H1 (cell line): ENCODE measurements around the gene LAT. TPM values are rescaled to one million over a fixed set of nuclear protein-coding genes. Genes with fewer than 3 reads are reported as not detected.
A peak's percentile ranks its signal among the peaks of the same experiment; 100 is the strongest.

Experiments
- CTCF ChIA-PET: fragments of 300-600 bp; sonication (Branson Sonifier 250); formaldehyde crosslinking; loops from one replicate; lab custom pipeline; 2021; ENCODE audit not compliant: partially characterized antibody; lab: Charles Lee
- POLR2A ChIA-PET: fragments of 300-600 bp; sonication (Branson Sonifier 250); formaldehyde crosslinking; loops from one replicate; lab custom pipeline; 2021; ENCODE audit warnings: inconsistent platforms; ENCODE audit not compliant: partially characterized antibody; lab: Charles Lee
- DNase-seq, 2 experiments: peaks; one replicate each; pipeline versions ENCODE4 v3.0.0 to v3.0.0-alpha.2; 2010 to 2022; ENCODE audit warnings: low spot score in 2 of 2, low read depth in 1 of 2, mixed read lengths in 1 of 2
- FAIRE-seq: peaks from 2 replicates; lab custom pipeline; 2011; peaks lifted over from hg19 to GRCh38; lab: Jason Lieb, UNC
- H2AFZ ChIP-seq: 2 replicates; pipeline ENCODE4 v1.8.1; 2012; ENCODE audit warnings: low read length, inconsistent platforms
- H2AK5ac ChIP-seq: 2 replicates; pipeline ENCODE4 v1.6.1; 2013; ENCODE audit warnings: low read depth, low read length
- H2BK120ac ChIP-seq: replicated peaks from 2 replicates; pipeline ENCODE3; 2013; ENCODE audit warnings: low read depth, low read length, inconsistent platforms
- H2BK12ac ChIP-seq: 2 replicates; pipeline ENCODE4 v1.6.1; 2013; ENCODE audit warnings: low read depth, low read length
- H2BK15ac ChIP-seq: 2 replicates; pipeline ENCODE4 v1.6.1; 2013; ENCODE audit warnings: low read length
- H2BK20ac ChIP-seq: 2 replicates; pipeline ENCODE4 v1.6.1; 2013; ENCODE audit warnings: low read length
- H2BK5ac ChIP-seq: 2 replicates; pipeline ENCODE4 v1.6.1; 2013; ENCODE audit warnings: low read depth, low read length
- H3K14ac ChIP-seq: 2 replicates; pipeline ENCODE4 v1.6.1; 2013; ENCODE audit warnings: inconsistent platforms; ENCODE audit not compliant: insufficient read length
- H3K18ac ChIP-seq: 2 replicates; pipeline ENCODE4 v1.6.1; 2013; ENCODE audit warnings: low read length; ENCODE audit errors: extremely low read depth
- H3K23ac ChIP-seq: 2 replicates; pipeline ENCODE4 v1.6.1; 2013; ENCODE audit warnings: inconsistent platforms; ENCODE audit not compliant: insufficient read length
- H3K23me2 ChIP-seq: 2 replicates; pipeline ENCODE4 v1.6.1; 2013; ENCODE audit warnings: low read depth, low read length
- H3K27ac ChIP-seq: 2 replicates; pipeline ENCODE4 v1.6.1; 2011; ENCODE audit warnings: low read depth, low read length, inconsistent platforms
- H3K27me3 ChIP-seq, 4 experiments: replicated peaks in 1 of 4; 1 replicate in 1 of 4; 2 replicates in 3 of 4; pipeline versions ENCODE4 v1.6.1 to v1.8.1; 2011 to 2013; ENCODE audit warnings: low read length in 3 of 4, mild to moderate bottlenecking in 3 of 4, inconsistent platforms in 2 of 4, mixed read lengths in 2 of 4, moderate library complexity in 1 of 4; ENCODE audit not compliant: control insufficient read depth in 3 of 4, insufficient read depth in 3 of 4; ENCODE audit errors: extremely low read depth in 1 of 4
- H3K36me3 ChIP-seq, 4 experiments: 2 replicates each; pipeline versions ENCODE4 v1.6.1 to v1.8.1; 2011 to 2013; ENCODE audit warnings: mild to moderate bottlenecking in 4 of 4, low read length in 3 of 4, moderate library complexity in 2 of 4, control low read depth in 1 of 4, inconsistent platforms in 1 of 4; ENCODE audit not compliant: insufficient read depth in 4 of 4, control insufficient read depth in 2 of 4
- H3K4ac ChIP-seq: replicated peaks from 2 replicates; pipeline ENCODE3; 2013; ENCODE audit warnings: low read length, low read depth, mixed read lengths, inconsistent platforms; ENCODE audit not compliant: insufficient read length
- H3K4me1 ChIP-seq, 4 experiments: replicated peaks in 1 of 4; 1 replicate in 1 of 4; 2 replicates in 3 of 4; pipeline versions ENCODE4 v1.6.1 to v1.8.1; 2011 to 2013; ENCODE audit warnings: low read length in 3 of 4, inconsistent platforms in 2 of 4, mixed read lengths in 1 of 4; ENCODE audit not compliant: insufficient read depth in 4 of 4, control insufficient read depth in 3 of 4
- H3K4me2 ChIP-seq, 2 experiments: 2 replicates each; pipeline versions ENCODE4 v1.6.1 to v1.8.1; 2011 to 2013; ENCODE audit warnings: low read depth in 2 of 2, low read length in 2 of 2, control low read depth in 1 of 2, inconsistent platforms in 1 of 2, mild to moderate bottlenecking in 1 of 2; ENCODE audit not compliant: insufficient read depth in 1 of 2
- H3K4me3 ChIP-seq, 4 experiments: fragments of 200-600, 300-600 bp in 1 of 4; sonication (generic), shearing (Covaris generic), sonication (Bioruptor Twin) in 1 of 4; 2 replicates each; pipeline versions ENCODE4 v1.5.1 to v1.8.1; 2011 to 2016; ENCODE audit warnings: low read length in 4 of 4, low read depth in 3 of 4, control low read depth in 2 of 4, inconsistent platforms in 2 of 4, mild to moderate bottlenecking in 2 of 4, mixed read lengths in 1 of 4, moderate library complexity in 1 of 4; ENCODE audit not compliant: insufficient read depth in 2 of 4; ENCODE audit errors: extremely low read depth in 1 of 4
- H3K56ac ChIP-seq: replicated peaks from 2 replicates; pipeline ENCODE3; 2013; ENCODE audit warnings: low read depth, mild to moderate bottlenecking, mixed read lengths, low read length, inconsistent platforms; ENCODE audit not compliant: insufficient read length
- H3K79me1 ChIP-seq: 2 replicates; pipeline ENCODE4 v1.6.1; 2013; ENCODE audit warnings: low read depth, low read length, control low read depth
- H3K79me2 ChIP-seq, 2 experiments: 2 replicates each; pipeline versions ENCODE4 v1.6.1 to v1.8.1; 2012 to 2013; ENCODE audit warnings: low read length in 2 of 2, mild to moderate bottlenecking in 2 of 2, inconsistent platforms in 1 of 2; ENCODE audit not compliant: insufficient read depth in 2 of 2, control insufficient read depth in 1 of 2
- H3K9ac ChIP-seq, 4 experiments: replicated peaks in 1 of 4; 1 replicate in 1 of 4; 2 replicates in 3 of 4; pipeline versions ENCODE4 v1.6.1 to v1.8.1; 2011 to 2013; ENCODE audit warnings: low read depth in 3 of 4, low read length in 3 of 4, control low read depth in 2 of 4, mild to moderate bottlenecking in 2 of 4, moderate library complexity in 2 of 4, inconsistent platforms in 1 of 4; ENCODE audit errors: extremely low read depth in 1 of 4
- H3K9me3 ChIP-seq, 2 experiments: 2 replicates each; pipeline versions ENCODE4 v1.6.1 to v1.8.1; 2012 to 2013; ENCODE audit warnings: mild to moderate bottlenecking in 2 of 2, moderate library complexity in 2 of 2, control low read depth in 1 of 2, inconsistent platforms in 1 of 2, low read depth in 1 of 2, low read length in 1 of 2, mixed read lengths in 1 of 2; ENCODE audit not compliant: insufficient read depth in 2 of 2
- H4K20me1 ChIP-seq, 2 experiments: replicated peaks in 1 of 2; 2 replicates each; pipeline versions ENCODE3 to v1.8.1; 2011 to 2013; ENCODE audit warnings: inconsistent platforms in 2 of 2, low read length in 2 of 2, mild to moderate bottlenecking in 1 of 2; ENCODE audit not compliant: insufficient read depth in 2 of 2, control insufficient read depth in 1 of 2
- H4K5ac ChIP-seq: 2 replicates; pipeline ENCODE4 v1.6.1; 2013; ENCODE audit warnings: low read length, low read depth, mixed read lengths, inconsistent platforms; ENCODE audit not compliant: insufficient read length
- H4K8ac ChIP-seq: 2 replicates; pipeline ENCODE4 v1.8.0; 2013; ENCODE audit warnings: mild to moderate bottlenecking, moderate library complexity, low read length, inconsistent platforms; ENCODE audit not compliant: insufficient read depth; ENCODE audit errors: extremely low read depth
- H4K91ac ChIP-seq: replicated peaks from 2 replicates; pipeline ENCODE3; 2013; ENCODE audit warnings: low read length, mixed read lengths, inconsistent platforms; ENCODE audit not compliant: insufficient read length
- ASH2L ChIP-seq: fragments of 200-600, 300-600 bp; sonication (generic); IDR thresholded peaks from one replicate; pipeline ENCODE4 v1.7.1; 2017; ENCODE audit warnings: low read length
- BCL11A ChIP-seq, 2 experiments: IDR thresholded peaks; one replicate each; pipeline ENCODE4 v1.6.1; 2011; ENCODE audit warnings: low read depth in 2 of 2, low read length in 2 of 2, mild to moderate bottlenecking in 2 of 2
- BRCA1 ChIP-seq: IDR thresholded peaks from 2 replicates; pipeline ENCODE4 v1.6.1; 2012; ENCODE audit warnings: low read depth, low read length, improper control_type of control experiment
- CBX8 ChIP-seq: fragments of 300-800, 300-1000 bp; sonication (generic); IDR thresholded peaks from 2 replicates; pipeline ENCODE4 v1.7.1; 2016; ENCODE audit warnings: low read depth, low read length, borderline replicate concordance
- CHD1 ChIP-seq: IDR thresholded peaks from 2 replicates; pipeline ENCODE4 v1.6.1; 2012; ENCODE audit warnings: low read depth, low read length, improper control_type of control experiment
- CTBP2 ChIP-seq: IDR thresholded peaks from 2 replicates; pipeline ENCODE4 v1.7.0; 2011; ENCODE audit warnings: borderline replicate concordance, mild to moderate bottlenecking, moderate library complexity, mixed read lengths, low read length; ENCODE audit not compliant: insufficient read depth, insufficient read length
- KDM5A ChIP-seq: fragments of 200-600 bp; IDR thresholded peaks from 2 replicates; pipeline ENCODE4 v1.7.1; 2012; ENCODE audit warnings: mild to moderate bottlenecking, low read length, inconsistent platforms, mixed read lengths
- RAD21 ChIP-seq, 2 experiments: IDR thresholded peaks in 1 of 2; conservative IDR thresholded peaks in 1 of 2; 2 replicates each; pipeline ENCODE4 v1.6.1; 2011; ENCODE audit warnings: low read depth in 2 of 2, low read length in 2 of 2, improper control_type of control experiment in 1 of 2, inconsistent platforms in 1 of 2, mild to moderate bottlenecking in 1 of 2, moderate library complexity in 1 of 2
- SP1 ChIP-seq: IDR thresholded peaks from 2 replicates; pipeline ENCODE4 v1.6.1; 2011; ENCODE audit warnings: low read depth, low read length
- SP4 ChIP-seq: IDR thresholded peaks from 2 replicates; pipeline ENCODE4 v1.6.1; 2012; ENCODE audit warnings: low read length, inconsistent platforms
- SUZ12 ChIP-seq: fragments of 200-600 bp; sonication (generic); IDR thresholded peaks from 2 replicates; pipeline ENCODE4 v1.6.1; 2012; ENCODE audit warnings: mild to moderate bottlenecking, inconsistent platforms, low read length, moderate library complexity, mixed read lengths
- TBP ChIP-seq: IDR thresholded peaks from 2 replicates; pipeline ENCODE4 v1.6.1; 2011; ENCODE audit warnings: low read depth, low read length, improper control_type of control experiment
- WGBS, 2 experiments: shearing (Covaris generic) in 1 of 2; methylation state at CpG; one replicate each; pipeline versions ENCODE4 v1.1.6 to v1.1.7; 2013 to 2015; ENCODE audit warnings: low lambda C conversion rate in 2 of 2, mixed read lengths in 2 of 2, inconsistent platforms in 1 of 2, low coverage in 1 of 2, missing lambda C conversion rate in 1 of 2; ENCODE audit not compliant: insufficient replicate concordance in 2 of 2, insufficient coverage in 1 of 2, insufficient read length in 1 of 2; ENCODE audit errors: extremely low coverage in 1 of 2, missing lambda C conversion rate in 1 of 2; 5-methylcytosine and 5-hydroxymethylcytosine counted together
- polyA plus RNA-seq, 7 experiments: library from polyadenylated mRNA; depleted of rRNA in 3 of 7; stranded (reverse) in 5 of 7; unstranded in 2 of 7; fragments of >200 nt in 5 of 7; fragments of 200-250 nt in 2 of 7; gene quantifications; 1 replicate in 5 of 7; 2 replicates in 1 of 7; 4 replicates in 1 of 7; pipeline versions ENCODE4 v1.2.1 to v1.2.3, GENCODE V29; 2011 to 2013; ENCODE audit warnings: missing spikeins in 2 of 7, mixed read lengths in 2 of 7
- total RNA-seq: library from RNA; stranded (reverse); fragmentation: NEBNext Ultra II Directional; extraction: Animal tissue kit (Norgen Biotek cat#: 25700); gene quantifications from 2 replicates; pipeline ENCODE4 v1.2.1, GENCODE V29; 2021
- TF ChIP-seq, protein P1 (sequence below): IDR thresholded peaks from 2 replicates; pipeline ENCODE4 v1.6.1; 2012; ENCODE audit warnings: inconsistent platforms

Gene LAT
- total and polyA plus RNA-seq, 2 of the 8 experiments (the other 6 are each of a cell fraction or from before 2014, with no cell fraction given), result 2.7 to 3.4 TPM

DNA sequence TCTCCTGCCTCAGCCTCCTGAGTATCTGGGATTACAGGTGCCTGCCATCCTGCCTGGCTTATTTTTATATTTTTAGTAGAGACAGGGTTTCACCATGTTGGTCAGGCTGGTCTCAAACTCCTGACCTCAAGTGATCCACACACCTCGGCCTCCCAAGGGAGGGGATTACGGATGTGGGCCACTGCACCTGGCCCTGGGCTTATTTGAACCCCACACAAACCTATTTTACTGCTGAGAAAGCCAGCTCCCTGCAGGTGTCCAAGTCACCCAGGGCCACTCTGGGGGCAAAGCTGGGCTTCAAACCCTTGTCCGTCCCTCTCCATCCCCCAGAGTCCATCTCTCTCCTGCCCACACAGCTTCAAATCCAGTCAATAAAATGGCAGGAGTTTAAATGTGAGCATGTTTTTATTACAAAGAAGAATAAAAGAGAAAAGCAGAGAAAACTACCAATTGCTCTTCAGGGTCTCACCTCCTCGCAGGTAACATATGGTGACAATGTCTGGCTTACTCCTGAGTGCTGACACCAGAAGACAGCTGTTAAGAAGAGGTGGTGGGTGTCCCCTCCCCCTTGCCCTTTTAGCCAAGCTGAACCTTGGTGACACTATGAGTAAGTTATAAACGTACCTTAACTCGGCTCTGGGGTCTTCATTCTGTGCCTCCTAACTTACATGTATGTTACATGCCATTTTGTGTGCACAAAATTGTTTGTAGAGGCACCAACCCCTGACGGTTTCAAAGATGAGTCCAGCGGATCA is 45.4 kb downstream of the LAT start:
- POLR2A ChIA-PET, result interaction anchor here (1.2 to 2.5 kb wide), 2 partner anchors 13 to 56 kb away, joined by 3 to 6 read pairs; partner anchors contain the start of gene SPNS1
- Histone ChIP-seq H2AK5ac (0 out of 2 replicates have a peak overlapping the region, but pooled peaks have one; percentile 28), H3K4ac (no peak overlapping the region), H2BK120ac (no peak overlapping the region), H2BK20ac (no peak overlapping the region), H3K27ac (no peak overlapping the region), H3K4me3 (no peak overlapping the region), H3K56ac (no peak overlapping the region), H4K8ac (no peak overlapping the region), H3K9ac (no peak overlapping the region), H2AFZ (no peak overlapping the region), H3K4me2 (no peak overlapping the region), H2BK5ac (no peak overlapping the region), H3K18ac (no peak overlapping the region), H3K9me3 (no peaks in the 10 kb centered on the region), H4K5ac (no peak overlapping the region), H3K79me2 (no peaks in the 10 kb centered on the region), H3K14ac (no peak overlapping the region), H3K4me1 (peaks cover 0 to 10% (median 5%) of the 10 kb centered on the region in 4 experiments; a peak in 6 of 7 replicates), H3K36me3 (no peaks in the 10 kb centered on the region), H3K79me1 (no peaks in the 10 kb centered on the region), H2BK12ac (no peak overlapping the region), H3K23ac (no peak overlapping the region), H3K27me3 (no peaks in the 10 kb centered on the region), H4K91ac (no peak overlapping the region), H3K23me2 (peaks cover 2% of the 10 kb centered on the region; the same call in 1 of the 2 replicates), H4K20me1 (no peaks in the 10 kb centered on the region), H2BK15ac (no peak overlapping the region)
- CTCF ChIA-PET, result interaction anchor here (0.6 to 1.2 kb wide), 2 partner anchors 11 to 56 kb away, joined by 3 read pairs; no protein-coding TSS in a partner anchor
- no peak for DNase-seq
- WGBS, 2 experiments, result 85% methylated on average over 8 of the region's 8 CpGs; no CpG with 5 or more reads in 1 of the 2 experiments
- FAIRE-seq, result no peak
- TF ChIP-seq SP1 (no peak), ASH2L (no peak), CBX8 (no peak), RAD21 (IDR thresholded peaks at IDR 0.05 in 1 of 2, conservative IDR thresholded peaks at IDR 0.05 in 1 of 2; ENCODE audit: low read depth in 2 of 2, low read length in 2 of 2) (no peak), BRCA1 (no peak), TBP (no peak), CTBP2 (no peak), CHD1 (no peak), SP4 (no peak), KDM5A (no peak), BCL11A (IDR thresholded peaks at IDR 0.05; ENCODE audit: low read depth in 2 of 2, low read length in 2 of 2) (no peak), SUZ12 (no peak)
- TF ChIP-seq, protein P1, sequence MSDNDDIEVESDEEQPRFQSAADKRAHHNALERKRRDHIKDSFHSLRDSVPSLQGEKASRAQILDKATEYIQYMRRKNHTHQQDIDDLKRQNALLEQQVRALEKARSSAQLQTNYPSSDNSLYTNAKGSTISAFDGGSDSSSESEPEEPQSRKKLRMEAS, result no peak
